ENCODE results near the gene GPR137B.

DNA sequence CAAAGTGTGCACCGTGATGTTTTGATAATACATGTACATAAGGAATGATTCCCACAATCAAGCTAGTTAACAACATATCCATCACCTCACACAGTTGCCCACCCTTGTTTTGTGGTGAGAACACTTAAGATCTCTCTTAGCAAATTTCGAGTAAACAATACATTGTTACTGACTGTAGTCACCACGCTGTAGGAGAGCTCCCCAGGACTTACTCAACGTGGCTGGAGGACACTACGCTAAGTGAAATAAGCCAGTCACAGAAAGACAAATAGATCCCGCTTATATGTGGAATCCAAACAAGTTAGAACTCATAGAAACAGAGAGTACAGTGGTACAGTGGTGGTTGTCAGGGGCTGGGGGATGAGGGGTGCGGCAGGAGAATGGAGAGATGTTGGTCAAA lies 24.8 kb downstream of the GPR137B start:
- TF ChIP-seq, protein P1, sequence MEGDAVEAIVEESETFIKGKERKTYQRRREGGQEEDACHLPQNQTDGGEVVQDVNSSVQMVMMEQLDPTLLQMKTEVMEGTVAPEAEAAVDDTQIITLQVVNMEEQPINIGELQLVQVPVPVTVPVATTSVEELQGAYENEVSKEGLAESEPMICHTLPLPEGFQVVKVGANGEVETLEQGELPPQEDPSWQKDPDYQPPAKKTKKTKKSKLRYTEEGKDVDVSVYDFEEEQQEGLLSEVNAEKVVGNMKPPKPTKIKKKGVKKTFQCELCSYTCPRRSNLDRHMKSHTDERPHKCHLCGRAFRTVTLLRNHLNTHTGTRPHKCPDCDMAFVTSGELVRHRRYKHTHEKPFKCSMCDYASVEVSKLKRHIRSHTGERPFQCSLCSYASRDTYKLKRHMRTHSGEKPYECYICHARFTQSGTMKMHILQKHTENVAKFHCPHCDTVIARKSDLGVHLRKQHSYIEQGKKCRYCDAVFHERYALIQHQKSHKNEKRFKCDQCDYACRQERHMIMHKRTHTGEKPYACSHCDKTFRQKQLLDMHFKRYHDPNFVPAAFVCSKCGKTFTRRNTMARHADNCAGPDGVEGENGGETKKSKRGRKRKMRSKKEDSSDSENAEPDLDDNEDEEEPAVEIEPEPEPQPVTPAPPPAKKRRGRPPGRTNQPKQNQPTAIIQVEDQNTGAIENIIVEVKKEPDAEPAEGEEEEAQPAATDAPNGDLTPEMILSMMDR (IDR thresholded peaks at IDR 0.05; ENCODE audit: low read depth, low read length, poor library complexity, severe bottlenecking) = no peak
- TF ChIP-seq EZH2phosphoT487 (IDR thresholded peaks at IDR 0.05; ENCODE audit: borderline replicate concordance, low read length) = no peak
